Uterus (tissue), 2 donors: ENCODE results near the gene CFAP74.

Source experiments
- CTCF ChIP-seq, 4 experiments: fragments of 200-600 bp in 2 of 4; fragments of 450-650 bp in 2 of 4; sonication (generic) in 2 of 4; IDR thresholded peaks; one replicate each; pipeline ENCODE4 v1.5.1; 2016 to 2019; ENCODE audit warnings: antibody characterized with exemption in 4 of 4, mild to moderate bottlenecking in 2 of 4, moderate library complexity in 1 of 4
- POLR2A ChIP-seq, 2 donors: fragments of 450-650 bp; IDR thresholded peaks; one replicate each; pipeline ENCODE4 v1.6.1; 2016; ENCODE audit warnings: antibody characterized with exemption in 2 of 2, mild to moderate bottlenecking in 1 of 2, moderate library complexity in 1 of 2

DNA sequence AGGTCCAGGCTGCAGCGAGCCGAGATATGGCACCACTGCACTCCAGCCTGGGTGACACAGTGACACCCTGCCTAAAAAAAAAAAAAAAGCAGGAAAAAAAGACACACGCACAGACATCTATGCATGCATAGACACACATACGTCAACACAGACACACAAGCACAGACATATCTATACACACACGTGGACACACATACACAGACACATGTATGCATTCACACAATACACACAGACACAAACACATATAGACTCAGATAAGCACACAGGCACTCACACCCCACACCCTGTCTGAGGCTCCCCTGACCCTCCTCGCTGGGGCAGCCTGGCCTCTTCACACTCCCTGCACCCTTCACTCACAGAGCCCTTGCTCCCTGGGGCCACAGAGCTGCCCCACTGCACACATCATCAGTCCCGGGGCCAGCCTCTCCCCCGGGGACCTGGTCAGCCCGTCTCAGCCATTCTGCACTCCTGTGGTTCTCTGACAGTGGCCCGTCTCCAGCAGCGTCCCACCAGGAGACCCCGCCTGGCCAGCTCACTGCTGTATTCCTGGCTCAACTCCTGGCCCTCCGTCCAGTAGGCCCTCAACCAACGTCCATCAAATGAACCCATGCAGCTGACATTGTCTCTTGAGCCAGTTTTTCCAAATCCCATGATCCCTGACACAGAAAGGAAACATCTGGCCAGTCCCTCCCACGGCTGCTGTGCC, 42.0 kb upstream of the CFAP74 start:
- no peak for TF ChIP-seq CTCF (IDR thresholded peaks at IDR 0.05)
- no peak for TF ChIP-seq POLR2A (IDR thresholded peaks at IDR 0.05)
